K562 (cell line): ENCODE results near the gene KDM2A. TPM values are rescaled to one million over a fixed set of nuclear protein-coding genes. Genes with fewer than 3 reads are reported as not detected.

ENCODE experiments used
- AFF1 ChIP-seq, 2 experiments: fragments of 450-650 bp; IDR thresholded peaks; 2 replicates each; pipeline ENCODE4 v1.6.1; 2018; ENCODE audit warnings: mild to moderate bottlenecking in 2 of 2, low read depth in 1 of 2; ENCODE audit not compliant: partially characterized antibody in 2 of 2
- AFF4 ChIP-seq: sonication (generic); formaldehyde crosslinking; IDR thresholded peaks from 2 replicates; pipeline ENCODE4 v1.8.0; 2023; ENCODE audit warnings: mild to moderate bottlenecking, missing genetic modification reagents
- CBX8 ChIP-seq: fragments of 200-600 bp; sonication (generic); IDR thresholded peaks from 2 replicates; pipeline ENCODE4 v1.6.1; 2012; ENCODE audit warnings: borderline replicate concordance, mixed run types, low read depth, mild to moderate bottlenecking, moderate library complexity, mixed read lengths, low read length, control low read depth, inconsistent platforms; ENCODE audit not compliant: poor library complexity, severe bottlenecking; ENCODE audit errors: extremely low read depth
- DNMT1 ChIP-seq: fragments of 450-650 bp; IDR thresholded peaks from 2 replicates; pipeline ENCODE4 v1.6.1; 2016; ENCODE audit warnings: antibody characterized with exemption, mild to moderate bottlenecking
- MAX ChIP-seq: sonication (generic); formaldehyde crosslinking; IDR thresholded peaks from 2 replicates; pipeline ENCODE4 v1.9.0; 2022; ENCODE audit warnings: mild to moderate bottlenecking, missing genetic modification reagents
- NR4A1 ChIP-seq, 2 experiments: fragments of 250-450 bp in 1 of 2; fragments of 450-650 bp in 1 of 2; sonication (Bioruptor Pico) in 1 of 2; IDR thresholded peaks; 2 replicates each; pipeline versions ENCODE4 v1.4.0 to v1.6.1; 2016 to 2020; ENCODE audit warnings: mild to moderate bottlenecking in 2 of 2, missing compliant biosample characterization in 1 of 2, missing genetic modification characterization in 1 of 2, moderate library complexity in 1 of 2
- ZNF280B ChIP-seq: fragments of 250-450 bp; sonication (Bioruptor Pico); IDR thresholded peaks from 2 replicates; pipeline ENCODE4 v1.5.1; 2021; ENCODE audit warnings: mild to moderate bottlenecking
- ZNF408 ChIP-seq: fragments of 250-450 bp; sonication (Bioruptor Pico); IDR thresholded peaks from 2 replicates; pipeline ENCODE4 v1.4.0; 2020; ENCODE audit warnings: low read depth, mild to moderate bottlenecking, moderate library complexity
- polyA plus RNA-seq, 8 experiments: library from polyadenylated mRNA; depleted of rRNA in 4 of 8; stranded (reverse) in 5 of 8; unstranded in 3 of 8; fragments of >200 nt; fragmentation: Nextera tagmentation in 2 of 8; fragmentation: Illumina TruSeq in 1 of 8; extraction: Ambion mirVana in 2 of 8; extraction: Trizol in 1 of 8; gene quantifications; 2 replicates each; pipeline versions ENCODE4 v1.2.1 to v1.2.3, GENCODE V29; 2011 to 2014; ENCODE audit warnings: inconsistent platforms in 1 of 8, missing spikeins in 1 of 8
- total RNA-seq, 7 experiments: library from RNA; depleted of rRNA in 6 of 7; stranded (reverse); fragments of >200 nt in 6 of 7; fragmentation: Illumina TruSeq in 2 of 7; extraction: Trizol in 2 of 7; gene quantifications; 2 replicates each; pipeline versions ENCODE4 v1.2.1 to v1.2.3, GENCODE V29; 2011 to 2021; ENCODE audit warnings: low replicate concordance in 1 of 7
- TF ChIP-seq, protein P1 (sequence below), 2 experiments: fragments of 450-650 bp; IDR thresholded peaks; 2 replicates each; pipeline ENCODE4 v1.6.1; 2016
- TF ChIP-seq, protein P2 (sequence below): fragments of 250-450 bp; sonication (Bioruptor Pico); IDR thresholded peaks from 2 replicates; pipeline ENCODE4 v1.4.0; 2020; ENCODE audit warnings: mild to moderate bottlenecking, moderate library complexity, borderline replicate concordance

The KDM2A gene
- total and polyA plus RNA-seq, 9 of the 15 experiments (the other 6 are each of a cell fraction or from before 2014, with no cell fraction given), result 5.0 to 39.3 (median 21.3) TPM

GRCh38 chr11:67239783-67240575 lies 120.9 kb downstream of the KDM2A start (continued):
- peak in 1 of 2 experiments; percentile 37 for TF ChIP-seq AFF1 (IDR thresholded peaks at IDR 0.05; ENCODE audit: low read depth in 1 of 2, partially characterized antibody in 2 of 2)
- TF ChIP-seq ZNF280B (CRISPR knock-in tag), result no peak
- no peak for TF ChIP-seq CBX8
- TF ChIP-seq MAX (CRISPR knock-in tag), result peak; percentile 86
- TF ChIP-seq ZNF408 (CRISPR knock-in tag), result no peak
- peak; percentile 97 for TF ChIP-seq AFF4
- TF ChIP-seq DNMT1, result no peak
- TF ChIP-seq, protein P1, sequence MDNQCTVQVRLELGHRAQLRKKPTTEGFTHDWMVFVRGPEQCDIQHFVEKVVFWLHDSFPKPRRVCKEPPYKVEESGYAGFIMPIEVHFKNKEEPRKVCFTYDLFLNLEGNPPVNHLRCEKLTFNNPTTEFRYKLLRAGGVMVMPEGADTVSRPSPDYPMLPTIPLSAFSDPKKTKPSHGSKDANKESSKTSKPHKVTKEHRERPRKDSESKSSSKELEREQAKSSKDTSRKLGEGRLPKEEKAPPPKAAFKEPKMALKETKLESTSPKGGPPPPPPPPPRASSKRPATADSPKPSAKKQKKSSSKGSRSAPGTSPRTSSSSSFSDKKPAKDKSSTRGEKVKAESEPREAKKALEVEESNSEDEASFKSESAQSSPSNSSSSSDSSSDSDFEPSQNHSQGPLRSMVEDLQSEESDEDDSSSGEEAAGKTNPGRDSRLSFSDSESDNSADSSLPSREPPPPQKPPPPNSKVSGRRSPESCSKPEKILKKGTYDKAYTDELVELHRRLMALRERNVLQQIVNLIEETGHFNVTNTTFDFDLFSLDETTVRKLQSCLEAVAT (IDR thresholded peaks at IDR 0.05), result peak in 1 of 2 experiments; percentile 99; a peak in 2 of 4 replicates
- TF ChIP-seq NR4A1 (CRISPR knock-in tag; IDR thresholded peaks at IDR 0.05), result no peak
- TF ChIP-seq NR4A1 (tag; IDR thresholded peaks at IDR 0.05), result no peak
- TF ChIP-seq, protein P2, sequence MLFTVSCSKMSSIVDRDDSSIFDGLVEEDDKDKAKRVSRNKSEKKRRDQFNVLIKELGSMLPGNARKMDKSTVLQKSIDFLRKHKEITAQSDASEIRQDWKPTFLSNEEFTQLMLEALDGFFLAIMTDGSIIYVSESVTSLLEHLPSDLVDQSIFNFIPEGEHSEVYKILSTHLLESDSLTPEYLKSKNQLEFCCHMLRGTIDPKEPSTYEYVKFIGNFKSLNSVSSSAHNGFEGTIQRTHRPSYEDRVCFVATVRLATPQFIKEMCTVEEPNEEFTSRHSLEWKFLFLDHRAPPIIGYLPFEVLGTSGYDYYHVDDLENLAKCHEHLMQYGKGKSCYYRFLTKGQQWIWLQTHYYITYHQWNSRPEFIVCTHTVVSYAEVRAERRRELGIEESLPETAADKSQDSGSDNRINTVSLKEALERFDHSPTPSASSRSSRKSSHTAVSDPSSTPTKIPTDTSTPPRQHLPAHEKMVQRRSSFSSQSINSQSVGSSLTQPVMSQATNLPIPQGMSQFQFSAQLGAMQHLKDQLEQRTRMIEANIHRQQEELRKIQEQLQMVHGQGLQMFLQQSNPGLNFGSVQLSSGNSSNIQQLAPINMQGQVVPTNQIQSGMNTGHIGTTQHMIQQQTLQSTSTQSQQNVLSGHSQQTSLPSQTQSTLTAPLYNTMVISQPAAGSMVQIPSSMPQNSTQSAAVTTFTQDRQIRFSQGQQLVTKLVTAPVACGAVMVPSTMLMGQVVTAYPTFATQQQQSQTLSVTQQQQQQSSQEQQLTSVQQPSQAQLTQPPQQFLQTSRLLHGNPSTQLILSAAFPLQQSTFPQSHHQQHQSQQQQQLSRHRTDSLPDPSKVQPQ (CRISPR knock-in tag), result no peak
